Neural progenitor cell (in vitro differentiated cells): ENCODE results near the gene CATSPERB. TPM values are rescaled to one million over a fixed set of nuclear protein-coding genes. Genes with fewer than 3 reads are reported as not detected.

ENCODE experiments used
- DNase-seq: peaks from one replicate; pipeline ENCODE4 v3.0.0-alpha.2; 2016; ENCODE audit warnings: low spot score
- H2AFZ ChIP-seq: fragments of 200-600 bp; sonication (generic); replicated peaks from 2 replicates; pipeline ENCODE4 v1.6.1; 2016; ENCODE audit warnings: antibody characterized with exemption
- H3F3A ChIP-seq: fragments of 200-600 bp; sonication (generic); 2 replicates; pipeline ENCODE4 v1.6.1; 2016; ENCODE audit warnings: antibody characterized with exemption, low read depth
- H3K27ac ChIP-seq: fragments of 200-600 bp; sonication (generic); 2 replicates; pipeline ENCODE4 v1.5.1; 2016; ENCODE audit warnings: mild to moderate bottlenecking
- H3K27me3 ChIP-seq: fragments of 200-600 bp; sonication (generic); 2 replicates; pipeline ENCODE4 v1.6.1; 2016; ENCODE audit warnings: mild to moderate bottlenecking, moderate library complexity
- H3K36me3 ChIP-seq: fragments of 200-600 bp; sonication (generic); 2 replicates; pipeline ENCODE4 v1.5.1; 2016
- H3K4me1 ChIP-seq: fragments of 200-600 bp; sonication (generic); 2 replicates; pipeline ENCODE4 v1.6.1; 2016; ENCODE audit warnings: mixed run types
- H3K4me2 ChIP-seq: fragments of 200-600 bp; sonication (generic); 2 replicates; pipeline ENCODE4 v1.6.1; 2016
- H3K4me3 ChIP-seq: fragments of 200-600 bp; sonication (generic); 2 replicates; pipeline ENCODE4 v1.5.1; 2016
- H3K79me2 ChIP-seq: fragments of 200-600 bp; sonication (generic); 2 replicates; pipeline ENCODE4 v1.6.1; 2016; ENCODE audit warnings: low read depth
- H3K9ac ChIP-seq: fragments of 200-600 bp; sonication (generic); 2 replicates; pipeline ENCODE4 v1.6.1; 2016
- H3K9me3 ChIP-seq: fragments of 200-600 bp; sonication (generic); 2 replicates; pipeline ENCODE4 v1.5.1; 2016; ENCODE audit warnings: low read depth
- H4K20me1 ChIP-seq: fragments of 200-600 bp; sonication (generic); 2 replicates; pipeline ENCODE4 v1.6.1; 2016; ENCODE audit warnings: low read depth
- H3K27ac Mint-ChIP-seq: 3 replicates; pipeline ENCODE4 v1.8.0; 2021; ENCODE audit warnings: mixed read lengths
- H3K27me3 Mint-ChIP-seq: 2 replicates; pipeline ENCODE4 v1.8.0; 2022; ENCODE audit warnings: low read depth, mild to moderate bottlenecking, inconsistent platforms, moderate library complexity, mixed read lengths; ENCODE audit not compliant: insufficient read depth
- H3K36me3 Mint-ChIP-seq: 3 replicates; pipeline ENCODE4 v1.8.0; 2021; ENCODE audit warnings: mixed read lengths
- H3K4me1 Mint-ChIP-seq: 3 replicates; pipeline ENCODE4 v1.8.0; 2021; ENCODE audit warnings: mixed read lengths
- H3K4me3 Mint-ChIP-seq: 3 replicates; pipeline ENCODE4 v1.8.0; 2021; ENCODE audit warnings: mild to moderate bottlenecking, moderate library complexity, mixed read lengths
- H3K9me3 Mint-ChIP-seq: 3 replicates; pipeline ENCODE4 v1.8.0; 2020; ENCODE audit warnings: mixed read lengths
- EZH2 ChIP-seq: fragments of 200-600 bp; sonication (generic); IDR thresholded peaks from 2 replicates; pipeline ENCODE4 v1.6.1; 2017; ENCODE audit warnings: antibody characterized with exemption, mild to moderate bottlenecking, moderate library complexity
- EZH2phosphoT487 ChIP-seq: fragments of 200-600 bp; sonication (generic); IDR thresholded peaks from 2 replicates; pipeline ENCODE4 v1.6.1; 2017; ENCODE audit warnings: antibody characterized with exemption
- total RNA-seq: library from RNA; depleted of rRNA; stranded (reverse); fragments of >200 nt; gene quantifications from 2 replicates; pipeline ENCODE4 v1.2.3, GENCODE V29; 2015; ENCODE audit warnings: low replicate concordance
- TF ChIP-seq, protein P1 (sequence below): fragments of 200-600 bp; sonication (generic); IDR thresholded peaks from 2 replicates; pipeline ENCODE4 v1.5.1; 2017; ENCODE audit warnings: antibody characterized with exemption, mild to moderate bottlenecking

The CATSPERB gene
- total RNA-seq, 1 donor from 2014 or later = not detected

DNA sequence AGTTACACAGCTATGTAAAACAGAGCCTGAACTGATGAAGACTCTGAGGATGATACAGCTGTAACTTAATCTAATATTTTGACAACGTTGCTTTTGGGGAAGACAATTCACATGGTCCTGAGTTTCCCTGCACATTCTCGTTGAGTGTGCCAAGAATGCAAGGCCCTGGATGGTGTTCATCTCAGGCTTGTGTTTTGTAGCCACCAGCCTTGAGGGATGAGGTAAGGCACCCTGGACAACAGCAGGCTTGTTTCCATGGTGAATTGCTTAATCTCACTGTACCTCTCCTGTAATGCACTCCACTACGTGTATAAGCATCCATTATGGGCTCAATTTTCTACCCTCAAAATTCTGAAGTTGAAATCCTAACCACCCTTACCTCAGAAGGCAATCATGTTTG is 2.1 kb downstream of the CATSPERB start:
- Mint-ChIP-seq H3K27ac (no peak overlapping the region), H3K9me3 (no peaks in the 10 kb centered on the region), H3K4me3 (no peak overlapping the region), H3K4me1 (peaks cover 11% of the 10 kb centered on the region), H3K36me3 (no peaks in the 10 kb centered on the region), H3K27me3 (peaks cover 5% of the 10 kb centered on the region)
- TF ChIP-seq EZH2 (no peak), EZH2phosphoT487 (no peak)
- TF ChIP-seq, protein P1, sequence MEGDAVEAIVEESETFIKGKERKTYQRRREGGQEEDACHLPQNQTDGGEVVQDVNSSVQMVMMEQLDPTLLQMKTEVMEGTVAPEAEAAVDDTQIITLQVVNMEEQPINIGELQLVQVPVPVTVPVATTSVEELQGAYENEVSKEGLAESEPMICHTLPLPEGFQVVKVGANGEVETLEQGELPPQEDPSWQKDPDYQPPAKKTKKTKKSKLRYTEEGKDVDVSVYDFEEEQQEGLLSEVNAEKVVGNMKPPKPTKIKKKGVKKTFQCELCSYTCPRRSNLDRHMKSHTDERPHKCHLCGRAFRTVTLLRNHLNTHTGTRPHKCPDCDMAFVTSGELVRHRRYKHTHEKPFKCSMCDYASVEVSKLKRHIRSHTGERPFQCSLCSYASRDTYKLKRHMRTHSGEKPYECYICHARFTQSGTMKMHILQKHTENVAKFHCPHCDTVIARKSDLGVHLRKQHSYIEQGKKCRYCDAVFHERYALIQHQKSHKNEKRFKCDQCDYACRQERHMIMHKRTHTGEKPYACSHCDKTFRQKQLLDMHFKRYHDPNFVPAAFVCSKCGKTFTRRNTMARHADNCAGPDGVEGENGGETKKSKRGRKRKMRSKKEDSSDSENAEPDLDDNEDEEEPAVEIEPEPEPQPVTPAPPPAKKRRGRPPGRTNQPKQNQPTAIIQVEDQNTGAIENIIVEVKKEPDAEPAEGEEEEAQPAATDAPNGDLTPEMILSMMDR = no peak
- Histone ChIP-seq H3K27me3 (no peaks in the 10 kb centered on the region), H2AFZ (no peak overlapping the region), H3K4me3 (no peak overlapping the region), H4K20me1 (no peaks in the 10 kb centered on the region), H3K4me1 (no peaks in the 10 kb centered on the region), H3K9ac (no peak overlapping the region), H3K9me3 (no peaks in the 10 kb centered on the region), H3F3A (no peaks in the 10 kb centered on the region), H3K36me3 (no peaks in the 10 kb centered on the region), H3K4me2 (no peak overlapping the region), H3K79me2 (no peaks in the 10 kb centered on the region), H3K27ac (no peak overlapping the region)
- DNase-seq = no peak

DNA sequence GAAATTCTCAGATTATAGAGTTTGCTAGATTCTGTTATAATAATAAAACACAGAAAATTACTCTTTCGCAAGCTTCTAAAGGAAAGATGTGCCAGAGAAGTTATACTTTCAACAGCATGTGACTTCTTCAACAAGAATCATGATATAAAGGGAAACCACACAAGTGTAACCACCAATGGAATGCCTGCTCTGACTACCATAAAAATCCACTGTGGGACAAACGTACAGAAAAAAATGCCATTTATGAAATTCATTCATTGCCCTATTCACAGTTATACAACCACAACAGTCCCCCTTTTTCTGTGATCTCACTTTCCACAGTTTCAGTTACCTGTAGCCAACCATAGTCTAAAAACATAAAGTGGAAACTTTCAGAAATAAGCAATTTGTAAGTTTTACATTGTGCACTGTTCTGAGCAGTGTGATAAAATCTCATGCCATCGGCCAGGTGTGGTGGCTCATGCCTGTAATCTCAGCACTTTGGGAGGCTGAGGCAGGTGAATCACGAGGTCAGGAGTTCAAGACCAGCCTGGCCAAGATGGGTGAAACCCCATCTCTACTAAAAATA is 3.2 kb downstream of the CATSPERB start:
- Histone ChIP-seq H3K4me1 (no peaks in the 10 kb centered on the region), H3F3A (no peaks in the 10 kb centered on the region), H3K36me3 (no peaks in the 10 kb centered on the region), H3K4me3 (no peak overlapping the region), H3K4me2 (no peak overlapping the region), H3K27me3 (no peaks in the 10 kb centered on the region), H3K27ac (no peak overlapping the region), H2AFZ (no peak overlapping the region), H3K9me3 (no peaks in the 10 kb centered on the region), H3K79me2 (no peaks in the 10 kb centered on the region), H3K9ac (no peak overlapping the region), H4K20me1 (no peaks in the 10 kb centered on the region)
- Mint-ChIP-seq H3K9me3 (no peaks in the 10 kb centered on the region), H3K27ac (no peak overlapping the region), H3K4me3 (no peak overlapping the region), H3K4me1 (peaks cover 11% of the 10 kb centered on the region), H3K27me3 (peaks cover 2% of the 10 kb centered on the region), H3K36me3 (no peaks in the 10 kb centered on the region)
- no peak for DNase-seq
- no peak for TF ChIP-seq EZH2phosphoT487
- no peak for TF ChIP-seq EZH2
- TF ChIP-seq, protein P1 = no peak

DNA sequence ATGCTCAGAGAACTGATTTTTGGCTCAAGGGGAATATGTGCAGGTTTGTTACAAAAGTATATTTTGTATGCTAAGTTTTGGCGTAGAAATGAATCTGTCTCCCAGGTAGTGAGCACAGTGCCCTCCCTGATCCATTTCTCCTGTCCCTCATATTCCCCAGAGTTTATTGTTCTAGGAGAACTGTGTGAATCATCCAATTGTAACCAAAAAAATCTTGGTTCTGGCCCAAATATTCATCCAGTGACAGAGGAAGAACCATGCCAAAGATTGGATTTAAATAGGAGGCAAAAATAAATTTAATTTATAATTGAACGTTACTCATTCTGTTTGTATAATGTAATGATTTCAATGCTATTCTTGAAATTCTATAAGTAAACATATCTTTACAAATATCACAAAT is 4.8 kb downstream of the CATSPERB start:
- no peak overlapping the region for H3K4me3 Mint-ChIP-seq
- H3K27me3 ChIP-seq = no peaks in the 10 kb centered on the region
- H3K27me3 Mint-ChIP-seq = peaks cover 2% of the 10 kb centered on the region
- no peak overlapping the region for H3K27ac ChIP-seq
- H3K79me2 ChIP-seq = no peaks in the 10 kb centered on the region
- no peaks in the 10 kb centered on the region for H3K4me1 Mint-ChIP-seq
- no peak overlapping the region for H3K9ac ChIP-seq
- H4K20me1 ChIP-seq = no peaks in the 10 kb centered on the region
- H3K4me2 ChIP-seq = no peak overlapping the region
- H3F3A ChIP-seq = no peaks in the 10 kb centered on the region
- H3K4me1 ChIP-seq = no peaks in the 10 kb centered on the region
- no peaks in the 10 kb centered on the region for H3K36me3 Mint-ChIP-seq
- H2AFZ ChIP-seq = no peak overlapping the region
- TF ChIP-seq EZH2phosphoT487 (no peak), EZH2 (no peak)
- TF ChIP-seq, protein P1 = no peak
- no peak overlapping the region for H3K4me3 ChIP-seq
- DNase-seq = no peak
- no peak overlapping the region for H3K27ac Mint-ChIP-seq
- H3K9me3 Mint-ChIP-seq = no peaks in the 10 kb centered on the region
- H3K36me3 ChIP-seq = no peaks in the 10 kb centered on the region
- no peaks in the 10 kb centered on the region for H3K9me3 ChIP-seq
